Kidney (tissue), 14 donors: Measurements from ENCODE around the gene DFFB. TPM values are rescaled to one million over a fixed set of nuclear protein-coding genes. Genes with fewer than 3 reads are reported as not detected.

ENCODE experiments used
- DNase-seq, 5 donors: peaks; one replicate each; pipeline ENCODE4 v3.0.0-alpha.2; 2013 to 2020
- FAIRE-seq: peaks from 2 replicates; lab custom pipeline; 2012; peaks lifted over from hg19 to GRCh38; lab: Jason Lieb, UNC
- H3K27ac ChIP-seq, 2 donors: one replicate each; pipeline ENCODE4 v1.7.0; 2013; ENCODE audit warnings: low read depth in 2 of 2, low read length in 2 of 2, inconsistent platforms in 1 of 2
- H3K27me3 ChIP-seq: one replicate; pipeline ENCODE4 v1.7.1; 2013; ENCODE audit warnings: low read length, inconsistent platforms; ENCODE audit not compliant: control insufficient read depth, insufficient read depth
- H3K36me3 ChIP-seq, 3 donors: one replicate each; pipeline versions ENCODE4 v1.7.0 to v1.7.1; 2013; ENCODE audit warnings: low read length in 3 of 3, control low read depth in 1 of 3, inconsistent platforms in 1 of 3; ENCODE audit not compliant: insufficient read depth in 3 of 3, control insufficient read depth in 2 of 3
- H3K4me1 ChIP-seq, 3 donors: one replicate each; pipeline versions ENCODE4 v1.7.0 to v1.7.1; 2013; ENCODE audit warnings: low read length in 3 of 3, inconsistent platforms in 1 of 3, low read depth in 1 of 3; ENCODE audit not compliant: control insufficient read depth in 2 of 3, insufficient read depth in 2 of 3
- H3K4me3 ChIP-seq, 3 donors: one replicate each; pipeline versions ENCODE4 v1.7.0 to v1.8.1; 2013; ENCODE audit warnings: low read length in 3 of 3, control low read depth in 1 of 3, inconsistent platforms in 1 of 3
- H3K9ac ChIP-seq, 3 donors: one replicate each; pipeline versions ENCODE4 v1.7.0 to v1.7.1; 2013; ENCODE audit warnings: low read length in 3 of 3, control low read depth in 1 of 3, inconsistent platforms in 1 of 3
- H3K9me3 ChIP-seq, 3 donors: one replicate each; pipeline versions ENCODE4 v1.7.0 to v1.7.1; 2013; ENCODE audit warnings: low read length in 3 of 3, control low read depth in 1 of 3, inconsistent platforms in 1 of 3; ENCODE audit not compliant: control insufficient read depth in 2 of 3, insufficient read depth in 1 of 3
- intact Hi-C: fragments of 100-400 bp; cut with DNase I; formaldehyde crosslinking; loops from one replicate; pipeline ENCODE4 v1.11.1; 2022
- polyA plus RNA-seq: library from polyadenylated mRNA; stranded (reverse); fragments of 350-450 nt; fragmentation: Illumina TruSeq; extraction: RNeasy Lipid Tissue Mini Kit (QIAGEN cat#74804); gene quantifications from one replicate; pipeline ENCODE4 v1.2.3, GENCODE V29; 2014; ENCODE audit warnings: low read depth, low replicate concordance; ENCODE audit not compliant: insufficient read depth
- total RNA-seq: library from RNA; stranded (reverse); fragmentation: NEBNext Ultra II Directional; extraction: Animal tissue kit (Norgen Biotek cat#: 25700); gene quantifications from one replicate; pipeline ENCODE4 v1.2.1, GENCODE V29; 2021
- TF ChIP-seq, protein P1 (sequence below): IDR thresholded peaks from 3 replicates; pipeline ENCODE4 v1.5.1; 2012; ENCODE audit warnings: mild to moderate bottlenecking, moderate library complexity, borderline replicate concordance; ENCODE audit not compliant: insufficient read depth; ENCODE audit errors: extremely low read depth
- donor health status: control.
- donor health status: control.
- donor health status: control.
- donor health status: control.
- donor health status: control.
- donor health status: DM: yes; HTN: yes; CAD: no.
- donor health status: Normal renal cell carcinoma (clear cell type).

Gene DFFB
- total and polyA plus RNA-seq, 2 donors from 2014 or later, result 5.6 to 8.2 TPM

DNA sequence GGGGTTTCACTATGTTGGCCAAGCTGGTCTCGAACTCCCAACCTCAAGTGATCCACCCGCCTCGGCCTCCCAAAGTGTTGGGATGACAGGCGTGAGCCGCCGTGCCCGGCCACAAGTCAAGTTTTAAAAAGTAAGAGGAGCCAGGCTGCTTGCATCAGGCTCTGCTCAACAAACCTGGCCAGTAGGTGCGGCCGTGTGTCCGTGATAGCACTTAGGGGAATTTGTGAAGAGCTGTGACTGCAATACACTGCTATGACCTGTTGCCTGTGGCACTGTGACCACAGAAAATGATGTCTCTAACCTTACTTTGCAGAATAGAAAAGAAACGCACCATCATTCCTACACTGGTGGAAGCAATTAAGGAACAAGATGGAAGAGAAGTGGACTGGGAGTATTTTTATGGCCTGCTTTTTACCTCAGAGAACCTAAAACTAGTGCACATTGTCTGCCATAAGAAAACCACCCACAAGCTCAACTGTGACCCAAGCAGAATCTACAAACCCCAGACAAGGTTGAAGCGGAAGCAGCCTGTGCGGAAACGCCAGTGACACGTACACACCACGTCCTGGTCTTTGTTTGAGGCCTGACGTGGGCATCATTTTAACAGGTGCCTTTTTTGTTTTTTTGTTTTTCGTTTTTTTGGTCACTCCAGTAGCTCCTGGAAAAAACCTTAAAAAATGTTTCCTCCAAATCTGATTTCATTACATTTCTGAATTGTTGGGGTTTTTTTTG lies 26.1 kb downstream of the DFFB start:
- Histone ChIP-seq H3K4me1 (peaks cover 0 to 3% (median 0%) of the 10 kb centered on the region in 3 donors), H3K36me3 (peaks cover 3 to 18% (median 15%) of the 10 kb centered on the region in 3 donors), H3K4me3 (no peak overlapping the region), H3K9ac (no peak overlapping the region), H3K27me3 (no peaks in the 10 kb centered on the region), H3K27ac (no peak overlapping the region), H3K9me3 (peaks cover 0 to 11% (median 3%) of the 10 kb centered on the region in 3 donors)
- FAIRE-seq (no peak), DNase-seq (peak in 1 of 5 donors; percentile 29)
- TF ChIP-seq, protein P1, sequence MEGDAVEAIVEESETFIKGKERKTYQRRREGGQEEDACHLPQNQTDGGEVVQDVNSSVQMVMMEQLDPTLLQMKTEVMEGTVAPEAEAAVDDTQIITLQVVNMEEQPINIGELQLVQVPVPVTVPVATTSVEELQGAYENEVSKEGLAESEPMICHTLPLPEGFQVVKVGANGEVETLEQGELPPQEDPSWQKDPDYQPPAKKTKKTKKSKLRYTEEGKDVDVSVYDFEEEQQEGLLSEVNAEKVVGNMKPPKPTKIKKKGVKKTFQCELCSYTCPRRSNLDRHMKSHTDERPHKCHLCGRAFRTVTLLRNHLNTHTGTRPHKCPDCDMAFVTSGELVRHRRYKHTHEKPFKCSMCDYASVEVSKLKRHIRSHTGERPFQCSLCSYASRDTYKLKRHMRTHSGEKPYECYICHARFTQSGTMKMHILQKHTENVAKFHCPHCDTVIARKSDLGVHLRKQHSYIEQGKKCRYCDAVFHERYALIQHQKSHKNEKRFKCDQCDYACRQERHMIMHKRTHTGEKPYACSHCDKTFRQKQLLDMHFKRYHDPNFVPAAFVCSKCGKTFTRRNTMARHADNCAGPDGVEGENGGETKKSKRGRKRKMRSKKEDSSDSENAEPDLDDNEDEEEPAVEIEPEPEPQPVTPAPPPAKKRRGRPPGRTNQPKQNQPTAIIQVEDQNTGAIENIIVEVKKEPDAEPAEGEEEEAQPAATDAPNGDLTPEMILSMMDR, result no peak
- intact Hi-C loops, result no loop called here

DNA sequence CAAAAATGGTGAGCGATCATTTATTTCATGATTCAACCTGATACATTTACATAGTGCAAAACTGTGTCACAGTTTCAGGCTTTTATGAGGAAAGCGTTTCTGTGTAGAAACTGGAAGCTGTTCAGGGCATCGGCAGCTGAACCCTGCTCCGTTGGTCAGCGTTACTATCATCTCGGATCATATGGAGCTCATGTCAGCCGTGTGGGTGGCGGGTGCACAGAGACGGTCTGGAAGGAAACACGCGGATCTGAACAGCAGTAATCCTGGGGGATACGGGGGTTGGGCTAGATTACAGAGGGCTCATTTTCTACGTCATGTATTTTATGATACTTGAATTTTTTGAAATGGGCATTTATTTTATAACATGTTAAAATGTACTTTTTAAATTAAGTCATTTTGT lies 27.7 kb downstream of the DFFB start:
- DNase-seq (peak in 1 of 5 donors; percentile 15), FAIRE-seq (no peak)
- intact Hi-C loops, result no loop called here
- H3K9ac ChIP-seq, result no peak overlapping the region
- H3K27ac ChIP-seq, result no peak overlapping the region
- TF ChIP-seq, protein P1, result no peak
- no peaks in the 10 kb centered on the region for H3K27me3 ChIP-seq
- H3K4me3 ChIP-seq, result no peak overlapping the region
- H3K9me3 ChIP-seq, result no peaks in the 10 kb centered on the region
- peaks cover 3 to 21% (median 20%) of the 10 kb centered on the region in 3 donors for H3K36me3 ChIP-seq
- H3K4me1 ChIP-seq, result peaks cover 0 to 3% (median 0%) of the 10 kb centered on the region in 3 donors

DNA sequence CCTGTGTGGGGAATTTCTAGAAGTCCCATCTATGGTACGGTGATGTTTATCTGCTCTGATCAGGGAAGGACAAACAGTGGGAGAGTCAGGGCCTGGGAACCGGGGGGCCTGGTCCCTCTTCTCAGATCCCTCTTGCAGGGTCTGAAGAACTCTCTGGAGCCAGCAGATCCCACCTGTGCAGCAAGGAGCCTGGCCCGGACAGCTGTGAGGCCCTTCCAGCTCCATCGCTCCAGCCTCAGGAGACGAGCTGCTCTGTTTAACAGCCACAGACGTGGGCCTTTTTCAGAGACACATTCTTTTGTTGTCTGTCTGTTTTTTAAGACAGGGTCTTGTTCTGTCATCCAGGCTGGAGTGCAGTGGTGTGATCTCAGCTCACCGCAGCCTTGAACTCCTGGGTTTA lies 28.3 kb downstream of the DFFB start:
- Histone ChIP-seq H3K36me3 (peaks cover 3 to 28% (median 20%) of the 10 kb centered on the region in 3 donors), H3K9ac (no peak overlapping the region), H3K27ac (no peak overlapping the region), H3K4me3 (no peak overlapping the region), H3K27me3 (no peaks in the 10 kb centered on the region), H3K9me3 (no peaks in the 10 kb centered on the region), H3K4me1 (peaks cover 0 to under 1% (median 0%) of the 10 kb centered on the region in 3 donors)
- DNase-seq, result peak in 1 of 5 donors; percentile 48
- no peak for FAIRE-seq
- TF ChIP-seq, protein P1, result no peak
- intact Hi-C loops, result no loop called here
